Keratinocyte (primary cell): ENCODE data around the gene SUOX. TPM values are rescaled to one million over a fixed set of nuclear protein-coding genes. Genes with fewer than 3 reads are reported as not detected.

Source experiments
- DNase-seq: peaks from one replicate; pipeline ENCODE4 v3.0.0-alpha.2; 2011; ENCODE audit warnings: low read depth, missing footprints, low spot score
- FAIRE-seq: peaks from 2 replicates; lab custom pipeline; 2011; peaks lifted over from hg19 to GRCh38; lab: Jason Lieb, UNC
- H2AFZ ChIP-seq: 2 replicates; pipeline ENCODE4 v1.6.0; 2012; ENCODE audit warnings: low read length, control low read depth, inconsistent platforms; ENCODE audit not compliant: control insufficient read depth
- H3K27ac ChIP-seq: 2 replicates; pipeline ENCODE4 v1.5.1; 2011; ENCODE audit warnings: low read length; ENCODE audit not compliant: control insufficient read depth, insufficient read depth
- H3K27me3 ChIP-seq: 3 replicates; pipeline ENCODE4 v1.6.0; 2011; ENCODE audit warnings: low read length; ENCODE audit not compliant: control insufficient read depth, insufficient read depth; ENCODE audit errors: extremely low read depth
- H3K36me3 ChIP-seq, 2 experiments: 2 replicates in 1 of 2; 3 replicates in 1 of 2; pipeline ENCODE4 v1.5.1; 2011; ENCODE audit warnings: low read length in 2 of 2, mild to moderate bottlenecking in 1 of 2; ENCODE audit not compliant: control insufficient read depth in 2 of 2, insufficient read depth in 2 of 2; ENCODE audit errors: extremely low read depth in 1 of 2
- H3K4me1 ChIP-seq: 3 replicates; pipeline ENCODE4 v1.5.1; 2011; ENCODE audit warnings: low read length; ENCODE audit not compliant: control insufficient read depth, insufficient read depth; ENCODE audit errors: extremely low read depth
- H3K4me2 ChIP-seq: 3 replicates; pipeline ENCODE4 v1.6.0; 2011; ENCODE audit warnings: low read depth, low read length; ENCODE audit not compliant: control insufficient read depth, insufficient read depth; ENCODE audit errors: extremely low read depth
- H3K4me3 ChIP-seq, 3 experiments: fragments of 200-600 bp in 1 of 3; sonication (generic) in 1 of 3; 2 replicates in 2 of 3; 3 replicates in 1 of 3; pipeline ENCODE4 v1.5.1; 2011 to 2016; ENCODE audit warnings: low read length in 3 of 3, mild to moderate bottlenecking in 3 of 3, control low read depth in 2 of 3, inconsistent platforms in 1 of 3, low read depth in 1 of 3, mixed read lengths in 1 of 3, mixed run types in 1 of 3, moderate library complexity in 1 of 3; ENCODE audit not compliant: control insufficient read depth in 2 of 3, insufficient read depth in 2 of 3; ENCODE audit errors: extremely low read depth in 1 of 3
- H3K79me2 ChIP-seq: 2 replicates; pipeline ENCODE4 v1.6.0; 2012; ENCODE audit warnings: low read length; ENCODE audit not compliant: control insufficient read depth, insufficient read depth
- H3K9ac ChIP-seq: 3 replicates; pipeline ENCODE4 v1.6.0; 2011; ENCODE audit warnings: low read length; ENCODE audit not compliant: control insufficient read depth, insufficient read depth; ENCODE audit errors: extremely low read depth
- H3K9me1 ChIP-seq: 3 replicates; pipeline ENCODE4 v1.6.0; 2011; ENCODE audit warnings: low read length; ENCODE audit not compliant: control insufficient read depth, insufficient read depth; ENCODE audit errors: extremely low read depth
- H3K9me3 ChIP-seq: 2 replicates; pipeline ENCODE4 v1.5.1; 2012; ENCODE audit warnings: low read depth, low read length; ENCODE audit not compliant: control insufficient read depth
- H4K20me1 ChIP-seq: 3 replicates; pipeline ENCODE4 v1.6.0; 2011; ENCODE audit warnings: low read length; ENCODE audit not compliant: control insufficient read depth, insufficient read depth; ENCODE audit errors: extremely low read depth
- CTCF ChIP-seq, 3 experiments: IDR thresholded peaks in 1 of 3; conservative IDR thresholded peaks in 1 of 3; optimal IDR thresholded peaks in 1 of 3; 2 replicates in 2 of 3; 3 replicates in 1 of 3; pipeline versions ENCODE3 to v1.5.1; 2011; ENCODE audit warnings: low read length in 3 of 3, mild to moderate bottlenecking in 3 of 3, moderate library complexity in 2 of 3, control low read depth in 1 of 3, inconsistent platforms in 1 of 3; ENCODE audit not compliant: insufficient read depth in 2 of 3; ENCODE audit errors: extremely low read depth in 1 of 3
- EZH2 ChIP-seq: IDR thresholded peaks from one replicate; pipeline ENCODE4 v1.6.1; 2012; ENCODE audit warnings: inconsistent platforms, mild to moderate bottlenecking, low read length, moderate library complexity
- dilution Hi-C: fragments of 300-500 bp; cut with MboI; formaldehyde crosslinking; loops from one replicate; pipeline ENCODE4 v1.7.0; 2020; ENCODE audit warnings: low sequenced_read_pairs; ENCODE audit not compliant: extremely low pct_ligation_motif_present
- polyA plus RNA-seq, 5 experiments: library from polyadenylated mRNA; depleted of rRNA in 3 of 5; stranded (reverse) in 3 of 5; stranded (forward) in 1 of 5; unstranded in 1 of 5; fragments of >200 nt; gene quantifications; 1 replicate in 1 of 5; 2 replicates in 3 of 5; 3 replicates in 1 of 5; pipeline versions ENCODE4 v1.2.1 to v1.2.3, GENCODE V29; 2011 to 2012; ENCODE audit warnings: missing spikeins in 2 of 5, low read depth in 1 of 5, low replicate concordance in 1 of 5

SUOX gene
- polyA plus RNA-seq, 1 donor (not counting 4 experiments of a cell fraction or from before 2014, with no cell fraction given) = 9.0 TPM

GRCh38 chr12:56020423-56021184 is 23.5 kb downstream of the SUOX start, which contains the start of gene IKZF4:
Gene IKZF4, plus strand, starts transcription at chr12:56021043. Its CDS starts 451 bp downstream, at chr12:56021494.
- Histone ChIP-seq H3K4me1 (no peaks in the 10 kb centered on the region), H3K36me3 (no peaks in the 10 kb centered on the region), H3K9me1 (no peaks in the 10 kb centered on the region), H3K27ac (no peak within 1 kb of the TSS), H3K9ac (no peak within 1 kb of the TSS), H3K4me3 (no peak within 1 kb of the TSS), H2AFZ (no peak within 1 kb of the TSS), H3K4me2 (no peak within 1 kb of the TSS), H4K20me1 (no peaks in the 10 kb centered on the region), H3K79me2 (no peaks in the 10 kb centered on the region), H3K27me3 (no peaks in the 10 kb centered on the region), H3K9me3 (no peaks in the 10 kb centered on the region)
- no peak for DNase-seq
- dilution Hi-C loops = no loop called here
- no peak for TF ChIP-seq CTCF (optimal IDR thresholded peaks at IDR 0.05 in 1 of 3, IDR thresholded peaks at IDR 0.05 in 1 of 3, conservative IDR thresholded peaks at IDR 0.05 in 1 of 3; ENCODE audit: extremely low read depth in 1 of 3, insufficient read depth in 2 of 3, low read length in 3 of 3)
- no peak for TF ChIP-seq EZH2
- FAIRE-seq = no peak

DNA sequence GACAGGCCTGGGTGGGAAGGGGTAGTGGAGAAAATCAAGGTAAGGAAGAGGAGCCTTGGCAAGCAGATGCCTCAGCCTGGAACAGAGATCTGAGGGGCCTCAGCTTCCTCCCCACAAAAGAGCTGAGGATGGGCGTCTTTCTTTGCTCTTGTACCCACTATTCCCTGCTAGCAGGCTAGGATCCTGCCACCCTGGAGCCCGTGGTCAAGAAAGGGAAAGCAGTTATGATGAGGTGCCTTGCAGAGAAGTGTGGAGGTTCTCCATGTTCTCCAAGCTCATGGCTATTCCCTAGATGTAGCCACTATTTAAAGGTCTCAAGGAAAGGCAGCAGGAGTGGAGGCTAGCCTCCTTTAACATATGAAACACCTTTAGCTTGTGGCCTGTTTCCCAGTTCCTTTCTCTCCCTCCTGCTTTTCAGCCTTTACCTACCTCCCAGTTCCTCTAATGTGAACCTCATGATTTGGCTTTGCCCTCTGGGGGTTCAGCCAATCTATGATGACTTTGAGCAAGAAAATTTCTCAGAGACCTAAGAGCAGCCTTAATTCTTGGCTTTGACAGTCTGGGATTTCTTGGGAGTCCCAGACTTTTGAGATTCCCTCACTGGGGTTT is 24.9 kb downstream of the SUOX start:
- no peak for DNase-seq
- Histone ChIP-seq H3K9me1 (no peaks in the 10 kb centered on the region), H3K27ac (no peak overlapping the region), H3K9ac (no peak overlapping the region), H3K79me2 (no peaks in the 10 kb centered on the region), H4K20me1 (no peaks in the 10 kb centered on the region), H3K9me3 (no peaks in the 10 kb centered on the region), H3K36me3 (no peaks in the 10 kb centered on the region), H3K4me3 (no peak overlapping the region), H3K4me2 (no peak overlapping the region), H3K4me1 (no peaks in the 10 kb centered on the region), H2AFZ (no peak overlapping the region), H3K27me3 (no peaks in the 10 kb centered on the region)
- dilution Hi-C loops = no loop called here
- FAIRE-seq = no peak
- TF ChIP-seq CTCF (optimal IDR thresholded peaks at IDR 0.05 in 1 of 3, IDR thresholded peaks at IDR 0.05 in 1 of 3, conservative IDR thresholded peaks at IDR 0.05 in 1 of 3; ENCODE audit: extremely low read depth in 1 of 3, insufficient read depth in 2 of 3, low read length in 3 of 3) = no peak
- TF ChIP-seq EZH2 = no peak
